ENCODE measurements around the gene AFG3L2.

Gene AFG3L2

DNA sequence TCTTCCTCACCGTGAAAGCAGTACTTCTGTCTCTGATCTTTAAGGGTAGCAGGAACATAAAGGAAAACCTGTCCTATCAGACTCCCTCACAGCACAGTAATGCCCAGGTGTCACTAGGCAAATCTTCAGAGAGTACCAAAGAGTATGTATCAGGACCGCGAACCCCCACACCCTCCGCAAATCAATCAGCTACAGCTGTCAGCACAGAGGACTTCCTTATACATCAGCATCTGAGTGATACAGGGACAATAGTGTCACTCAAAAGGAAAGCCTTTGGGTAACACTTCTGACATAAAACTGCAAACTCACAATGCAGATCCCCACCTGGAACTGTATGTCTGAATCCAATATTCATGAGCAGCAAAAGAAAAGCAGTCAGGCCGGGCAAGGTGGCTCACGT is 2.6 kb downstream of the AFG3L2 start:
- no peak overlapping the region for H3K4me3 ChIP-seq (ENCODE audit: control insufficient read depth, low read depth, low read length)
- no peak for DNase-seq (ENCODE audit: low read depth)
- TF ChIP-seq, protein P1, sequence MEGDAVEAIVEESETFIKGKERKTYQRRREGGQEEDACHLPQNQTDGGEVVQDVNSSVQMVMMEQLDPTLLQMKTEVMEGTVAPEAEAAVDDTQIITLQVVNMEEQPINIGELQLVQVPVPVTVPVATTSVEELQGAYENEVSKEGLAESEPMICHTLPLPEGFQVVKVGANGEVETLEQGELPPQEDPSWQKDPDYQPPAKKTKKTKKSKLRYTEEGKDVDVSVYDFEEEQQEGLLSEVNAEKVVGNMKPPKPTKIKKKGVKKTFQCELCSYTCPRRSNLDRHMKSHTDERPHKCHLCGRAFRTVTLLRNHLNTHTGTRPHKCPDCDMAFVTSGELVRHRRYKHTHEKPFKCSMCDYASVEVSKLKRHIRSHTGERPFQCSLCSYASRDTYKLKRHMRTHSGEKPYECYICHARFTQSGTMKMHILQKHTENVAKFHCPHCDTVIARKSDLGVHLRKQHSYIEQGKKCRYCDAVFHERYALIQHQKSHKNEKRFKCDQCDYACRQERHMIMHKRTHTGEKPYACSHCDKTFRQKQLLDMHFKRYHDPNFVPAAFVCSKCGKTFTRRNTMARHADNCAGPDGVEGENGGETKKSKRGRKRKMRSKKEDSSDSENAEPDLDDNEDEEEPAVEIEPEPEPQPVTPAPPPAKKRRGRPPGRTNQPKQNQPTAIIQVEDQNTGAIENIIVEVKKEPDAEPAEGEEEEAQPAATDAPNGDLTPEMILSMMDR (IDR thresholded peaks at IDR 0.05; ENCODE audit: control insufficient read depth, insufficient read depth, low read depth, low read length, missing control alignments): no peak

DNA sequence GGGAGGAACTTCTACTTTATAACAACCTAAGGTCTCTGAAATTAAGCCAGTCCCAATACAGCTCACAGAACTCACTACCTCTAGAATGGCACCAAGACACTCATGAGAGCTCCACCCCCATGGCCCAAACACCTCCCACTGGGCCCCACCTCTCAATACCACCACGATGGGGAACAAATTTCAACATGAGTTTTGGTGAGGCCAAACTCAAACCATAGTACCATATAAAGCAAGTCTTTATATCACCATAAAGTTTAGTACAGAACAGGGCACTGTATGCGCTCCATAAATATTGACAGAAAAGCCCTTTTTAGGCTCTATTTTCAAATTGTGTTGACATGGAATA is 3.3 kb downstream of the AFG3L2 start:
- no peak for DNase-seq (ENCODE audit: low read depth)
- TF ChIP-seq, protein P1 (IDR thresholded peaks at IDR 0.05; ENCODE audit: control insufficient read depth, insufficient read depth, low read depth, low read length, missing control alignments): no peak
- H3K4me3 ChIP-seq (ENCODE audit: control insufficient read depth, low read depth, low read length): no peak overlapping the region

DNA sequence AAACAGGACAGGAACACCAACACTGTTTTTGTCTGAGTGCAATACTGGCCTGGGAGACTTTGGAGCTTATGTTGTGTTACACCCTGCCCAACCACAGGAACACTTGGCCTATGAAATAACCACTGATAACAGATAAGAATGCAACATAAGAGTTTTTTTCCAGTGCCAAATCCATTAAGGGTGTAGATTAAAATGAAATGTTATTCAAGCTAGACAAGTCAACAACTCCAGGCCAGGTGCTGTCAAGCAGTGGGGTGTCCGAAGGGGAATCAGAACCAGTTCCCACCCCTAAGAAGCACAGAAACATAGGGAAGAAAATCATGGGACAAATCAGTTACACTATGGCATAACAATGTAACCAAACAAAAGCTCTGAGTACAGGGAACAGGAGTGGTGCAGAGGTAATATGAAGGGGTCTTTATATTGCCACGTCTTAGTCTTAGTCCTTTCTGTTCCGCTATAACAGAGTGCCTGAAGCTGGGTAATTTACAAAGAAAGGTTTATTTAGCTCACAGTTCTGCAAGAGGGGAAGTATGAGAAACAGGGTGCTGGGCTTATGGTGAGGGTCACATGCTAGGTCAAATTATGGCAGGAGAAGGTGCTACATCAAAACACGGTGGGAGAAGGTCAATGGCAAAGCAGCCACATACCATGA is 3.8 kb downstream of the AFG3L2 start:
- TF ChIP-seq, protein P1 (IDR thresholded peaks at IDR 0.05; ENCODE audit: control insufficient read depth, insufficient read depth, low read depth, low read length, missing control alignments): no peak
- no peak for DNase-seq (ENCODE audit: low read depth)
- no peak overlapping the region for H3K4me3 ChIP-seq (ENCODE audit: control insufficient read depth, low read depth, low read length)

DNA sequence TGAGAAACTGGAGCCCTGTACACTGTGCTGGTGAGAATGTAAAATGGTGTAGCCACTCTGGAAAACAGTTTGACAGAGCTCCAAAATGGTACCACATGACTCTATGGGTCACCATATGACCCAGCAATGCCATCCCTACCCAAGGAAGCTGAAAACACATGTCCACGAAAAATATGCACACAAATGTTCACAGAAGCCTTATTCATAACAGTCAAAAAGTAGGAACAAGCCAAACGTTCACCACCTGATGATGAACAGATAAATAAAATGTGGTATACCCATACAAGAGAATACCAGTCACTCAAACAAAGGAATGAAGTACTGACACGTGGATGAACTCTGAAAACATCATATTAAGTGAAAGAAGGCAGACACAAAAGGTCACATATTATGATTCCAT is 4.6 kb downstream of the AFG3L2 start:
- no peak overlapping the region for H3K4me3 ChIP-seq (ENCODE audit: control insufficient read depth, low read depth, low read length)
- TF ChIP-seq, protein P1 (IDR thresholded peaks at IDR 0.05; ENCODE audit: control insufficient read depth, insufficient read depth, low read depth, low read length, missing control alignments): no peak
- no peak for DNase-seq (ENCODE audit: low read depth)

DNA sequence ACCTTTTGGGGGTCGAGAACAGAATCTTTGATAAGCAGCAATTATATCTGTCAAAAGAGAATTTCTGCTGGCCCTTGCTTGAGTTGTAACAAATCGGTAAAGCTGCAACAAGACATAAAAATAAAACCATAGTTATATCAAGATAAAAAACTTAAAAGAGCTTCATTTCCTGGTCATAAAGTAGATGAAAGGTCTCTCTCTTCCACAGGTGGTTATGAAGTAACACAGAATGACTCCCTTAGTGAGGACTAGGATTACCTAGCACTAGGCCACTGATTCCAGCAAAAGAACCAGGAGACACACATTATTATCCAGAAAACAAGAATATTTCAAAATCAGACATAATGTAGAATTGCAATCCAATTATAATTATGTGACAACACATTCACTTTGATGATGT is 5.4 kb downstream of the AFG3L2 start:
- TF ChIP-seq, protein P1 (IDR thresholded peaks at IDR 0.05; ENCODE audit: control insufficient read depth, insufficient read depth, low read depth, low read length, missing control alignments): no peak
- no peak overlapping the region for H3K4me3 ChIP-seq (ENCODE audit: control insufficient read depth, low read depth, low read length)
- DNase-seq (ENCODE audit: low read depth): no peak

DNA sequence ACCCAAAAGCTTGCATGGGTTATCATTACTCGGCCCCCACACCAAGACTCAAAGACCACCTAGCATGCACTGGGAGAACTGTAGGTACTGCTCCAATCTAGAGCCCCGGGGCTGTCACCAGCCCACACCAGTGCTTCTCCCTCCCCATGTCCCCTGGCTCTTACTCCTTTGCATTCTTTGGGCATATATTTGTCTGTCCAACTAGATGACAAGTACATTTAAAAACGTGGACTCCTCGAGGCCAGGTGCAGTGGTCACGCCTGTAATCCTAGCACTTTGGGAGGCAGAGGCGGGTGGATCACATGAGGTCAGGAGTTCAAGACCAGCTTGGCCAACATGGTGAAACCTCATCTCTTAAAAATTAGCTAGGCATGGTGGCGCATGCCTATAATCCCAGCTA is 7.8 kb downstream of the AFG3L2 start:
- no peak overlapping the region for H3K4me3 ChIP-seq (ENCODE audit: control insufficient read depth, low read depth, low read length)
- TF ChIP-seq, protein P1 (IDR thresholded peaks at IDR 0.05; ENCODE audit: control insufficient read depth, insufficient read depth, low read depth, low read length, missing control alignments): no peak
- no peak for DNase-seq (ENCODE audit: low read depth)

DNA sequence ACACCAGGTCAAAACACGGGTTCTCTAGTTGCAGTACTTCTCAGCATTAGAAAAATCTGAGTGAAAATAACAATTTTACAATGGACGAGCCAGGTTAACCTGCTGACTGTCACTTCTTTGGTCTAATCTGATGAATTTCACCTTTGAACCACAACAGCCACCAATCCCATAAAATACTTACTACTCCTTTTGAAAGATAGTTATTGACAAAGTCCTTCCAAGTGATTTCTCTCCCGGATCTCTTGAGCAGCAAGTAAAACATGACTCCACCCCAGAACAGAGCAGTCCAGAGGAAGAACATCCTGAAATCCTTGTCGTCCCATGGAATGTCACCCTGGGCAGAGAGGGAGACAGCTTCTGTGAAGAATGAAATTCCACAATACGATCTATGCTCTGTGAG is 10.2 kb downstream of the AFG3L2 start:
- DNase-seq (ENCODE audit: low read depth): no peak
- TF ChIP-seq, protein P1 (IDR thresholded peaks at IDR 0.05; ENCODE audit: control insufficient read depth, insufficient read depth, low read depth, low read length, missing control alignments): no peak
- no peak overlapping the region for H3K4me3 ChIP-seq (ENCODE audit: control insufficient read depth, low read depth, low read length)

All from AG09309 (cell line).